Loucy (cell line): Measurements from ENCODE around the gene ELL2.

ENCODE experiments used
- CTCF ChIP-seq: fragments of 200-600 bp; sonication (generic); conservative IDR thresholded peaks from 2 replicates; pipeline ENCODE4 v1.5.1; 2014; ENCODE audit warnings: mild to moderate bottlenecking, antibody characterized with exemption, low read length
- EZH2phosphoT487 ChIP-seq: fragments of 200-600 bp; IDR thresholded peaks from 2 replicates; pipeline ENCODE4 v1.6.1; 2018; ENCODE audit warnings: antibody characterized with exemption, mild to moderate bottlenecking, moderate library complexity, borderline replicate concordance

GRCh38 chr5:95923918-95924544, 37.6 kb downstream of the ELL2 start:
- TF ChIP-seq EZH2phosphoT487 (no peak), CTCF (no peak)
